GOT3 (cell line): Measurements from ENCODE around the gene OTOG.

Experiments used
- DNase-seq: peaks from one replicate; lab custom pipeline; 2025; ENCODE audit warnings: mixed read lengths; lab: John Stamatoyannopoulos, UW

The OTOG gene

DNA sequence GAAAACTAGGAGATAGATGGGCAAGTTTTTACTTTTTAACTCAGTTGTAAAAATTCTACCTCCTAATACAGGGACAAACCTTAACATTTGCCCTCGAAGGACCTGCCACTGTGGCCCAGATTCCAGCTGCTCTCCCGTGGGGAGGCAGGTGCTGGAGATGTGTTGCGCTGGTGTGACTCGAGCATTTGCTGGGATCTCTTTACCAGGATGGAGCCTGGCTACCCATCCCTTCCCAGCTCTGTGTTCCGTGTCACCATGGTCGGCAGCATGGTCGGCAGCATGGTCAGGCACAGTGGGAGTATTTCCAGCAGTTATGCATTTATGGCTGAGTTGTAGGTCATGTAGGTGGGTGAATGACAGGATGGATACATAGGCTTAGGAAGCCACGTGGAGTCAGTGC is 41.1 kb downstream of the OTOG start:
- no peak for DNase-seq

DNA sequence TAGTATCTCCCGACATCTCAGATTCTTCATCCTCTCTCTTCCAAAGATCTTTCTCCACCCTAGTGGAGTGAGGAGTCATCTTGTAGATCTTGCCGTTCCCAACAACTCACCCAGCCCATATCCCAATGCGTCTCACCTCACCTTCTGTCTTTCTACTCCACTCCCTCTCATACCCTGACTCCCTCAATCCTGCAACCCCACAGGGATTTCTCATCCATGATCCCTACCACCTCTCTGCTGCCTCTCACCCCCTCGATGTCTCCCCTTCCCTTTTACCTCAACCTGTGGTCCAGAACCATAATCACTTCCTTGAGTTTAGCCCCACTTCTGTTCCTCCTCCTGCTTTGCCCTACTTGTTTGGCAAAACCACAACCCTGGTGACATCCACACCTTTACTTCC is 41.7 kb downstream of the OTOG start:
- no peak for DNase-seq

DNA sequence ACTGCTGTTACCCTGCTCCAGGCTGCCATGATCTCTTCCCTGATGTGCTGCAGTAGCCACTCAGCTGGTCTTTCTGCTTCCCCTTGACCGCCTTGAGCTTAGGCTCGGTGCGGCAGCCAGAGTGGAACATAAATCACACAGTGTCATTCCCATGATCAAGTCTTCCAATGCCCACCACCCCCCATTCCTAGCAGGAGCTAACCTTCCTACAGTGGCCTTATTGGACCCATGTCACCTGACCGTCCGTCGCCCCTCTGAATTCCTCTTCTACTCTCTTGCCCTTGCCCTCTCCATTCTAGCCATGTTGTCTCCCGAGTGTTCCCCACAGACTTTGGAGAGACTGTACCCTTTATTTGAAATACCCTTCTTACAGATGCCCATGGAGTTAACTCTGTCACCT is 43.4 kb downstream of the OTOG start:
- no peak for DNase-seq

DNA sequence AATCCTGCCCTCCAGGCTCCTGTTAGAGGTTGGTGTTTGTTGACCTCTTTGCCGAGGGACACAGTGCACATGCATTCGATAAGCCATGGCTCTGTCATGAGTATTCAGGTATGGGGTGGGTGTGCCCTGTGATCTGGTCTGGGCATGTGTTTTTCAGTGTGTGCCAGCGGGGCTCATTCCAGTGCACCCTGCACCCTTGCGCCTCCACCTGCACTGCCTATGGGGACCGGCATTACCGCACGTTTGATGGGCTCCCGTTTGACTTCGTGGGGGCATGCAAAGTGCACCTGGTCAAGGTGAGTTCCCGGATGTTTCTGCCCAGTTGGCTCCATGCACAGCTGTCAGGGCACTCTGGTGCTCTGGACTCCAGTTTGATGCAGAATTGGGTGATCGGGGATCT is 44.2 kb downstream of the OTOG start:
- DNase-seq, result no peak

DNA sequence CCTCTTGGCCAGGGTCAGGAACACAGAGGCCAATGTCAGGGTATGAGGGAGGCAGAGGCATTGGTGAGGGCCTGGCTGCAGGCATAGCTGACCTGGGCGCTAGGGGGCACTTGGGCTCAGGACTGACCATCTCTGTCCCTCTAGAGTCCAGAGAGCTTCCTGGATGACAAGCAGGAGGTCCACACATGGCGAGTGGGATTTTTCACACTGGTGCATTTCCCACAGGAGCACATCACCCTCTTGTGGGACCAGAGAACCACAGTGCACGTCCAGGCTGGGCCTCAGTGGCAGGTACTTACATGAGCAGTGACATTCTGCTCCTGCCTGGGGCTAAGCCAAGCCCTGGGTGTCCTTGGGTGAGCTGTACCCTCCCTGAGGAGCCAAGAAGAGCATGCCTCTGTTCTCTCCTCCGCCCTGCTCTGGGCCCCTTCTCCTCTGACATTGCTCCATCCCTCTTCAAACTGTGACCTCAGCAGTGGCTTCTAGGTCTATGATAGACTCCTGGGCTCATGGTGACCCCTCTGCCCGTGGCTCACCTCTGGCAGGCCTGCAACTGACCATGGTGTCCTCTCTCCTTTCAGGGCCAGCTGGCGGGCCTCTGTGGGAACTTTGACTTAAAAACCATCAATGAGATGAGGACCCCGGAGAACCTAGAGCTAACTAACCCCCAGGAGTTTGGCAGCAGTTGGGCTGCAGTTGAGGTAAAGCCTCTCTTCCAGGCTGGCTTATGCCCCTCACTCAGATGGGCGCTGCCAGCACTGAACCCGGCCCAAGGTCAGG is 46.6 kb downstream of the OTOG start:
- no peak for DNase-seq

DNA sequence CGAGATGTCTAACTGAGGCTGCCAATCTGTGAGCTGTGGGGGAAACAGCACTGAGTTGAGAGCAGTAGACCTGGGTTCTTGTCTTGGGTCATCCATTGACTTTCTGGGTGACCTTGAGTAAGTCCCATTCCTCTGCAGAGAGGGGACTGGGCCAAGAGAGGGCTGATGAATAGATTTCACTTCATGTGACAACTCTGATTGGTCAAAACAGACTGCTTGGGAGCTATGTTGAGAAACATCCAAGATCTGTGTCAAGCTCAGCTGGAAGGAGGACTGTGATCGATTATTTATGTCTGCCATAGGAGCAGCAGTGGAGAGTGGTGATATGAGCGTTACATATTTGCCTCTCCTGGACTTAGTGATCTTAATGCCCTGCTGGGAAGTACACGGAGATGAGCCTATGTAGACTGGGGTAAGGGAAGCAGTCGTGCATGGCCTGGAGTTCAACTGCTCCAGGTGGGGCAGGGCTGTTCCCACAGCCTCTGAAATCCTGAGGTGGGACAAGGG is 47.7 kb downstream of the OTOG start:
- no peak for DNase-seq

DNA sequence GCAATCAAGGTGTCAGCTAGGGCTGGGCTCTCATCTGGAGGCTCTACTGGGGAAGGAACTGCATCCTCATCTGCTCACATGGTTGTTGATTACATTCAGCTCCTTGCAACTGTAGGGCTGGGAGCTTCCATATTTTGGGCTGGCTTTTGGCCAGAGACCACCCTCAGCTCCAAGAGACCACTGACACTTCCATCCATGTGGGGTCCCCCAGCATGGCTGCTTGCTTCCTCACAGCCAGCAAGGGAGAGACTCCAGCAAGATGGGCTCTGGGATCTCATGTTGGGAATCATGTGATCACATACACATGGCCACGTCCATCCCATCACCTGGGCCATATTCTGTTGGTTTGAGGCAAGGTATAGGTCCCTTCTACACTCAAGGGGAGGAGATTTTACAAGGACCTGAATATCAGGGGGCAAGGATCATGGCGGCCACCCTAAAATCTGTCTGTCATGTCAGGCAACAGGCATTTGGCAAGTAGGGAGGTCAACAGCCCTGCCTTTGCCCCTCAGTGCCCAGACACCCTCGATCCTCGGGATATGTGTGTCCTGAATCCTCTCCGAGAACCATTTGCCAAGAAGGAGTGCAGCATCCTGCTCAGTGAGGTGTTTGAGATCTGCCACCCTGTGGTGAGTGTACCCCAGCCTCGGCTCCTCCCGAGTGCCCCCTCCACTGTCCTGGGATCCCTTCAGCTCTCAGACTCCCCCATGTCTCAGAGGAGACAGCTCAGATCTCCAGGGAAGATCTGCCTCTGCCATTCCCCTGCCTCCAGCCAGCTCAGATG is 48.7 kb downstream of the OTOG start:
- no peak for DNase-seq

DNA sequence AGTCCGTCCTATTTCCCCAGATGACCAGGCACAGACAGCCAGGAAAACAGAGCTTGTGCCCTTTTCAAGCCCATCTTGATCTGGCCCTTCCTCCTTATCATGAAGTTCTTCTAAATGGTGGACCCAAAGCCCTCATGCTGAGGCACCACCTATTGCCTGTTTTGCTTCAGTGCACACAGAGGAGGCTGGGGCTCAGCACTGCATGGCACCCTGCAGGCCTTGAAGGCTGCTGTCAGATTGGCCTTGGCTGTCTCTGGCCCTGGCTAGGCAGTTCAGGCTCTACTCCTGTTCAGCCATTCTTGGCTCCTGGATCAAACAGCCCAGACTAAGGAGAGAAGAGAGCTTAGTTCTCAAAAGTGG is 49.2 kb downstream of the OTOG start:
- no peak for DNase-seq

DNA sequence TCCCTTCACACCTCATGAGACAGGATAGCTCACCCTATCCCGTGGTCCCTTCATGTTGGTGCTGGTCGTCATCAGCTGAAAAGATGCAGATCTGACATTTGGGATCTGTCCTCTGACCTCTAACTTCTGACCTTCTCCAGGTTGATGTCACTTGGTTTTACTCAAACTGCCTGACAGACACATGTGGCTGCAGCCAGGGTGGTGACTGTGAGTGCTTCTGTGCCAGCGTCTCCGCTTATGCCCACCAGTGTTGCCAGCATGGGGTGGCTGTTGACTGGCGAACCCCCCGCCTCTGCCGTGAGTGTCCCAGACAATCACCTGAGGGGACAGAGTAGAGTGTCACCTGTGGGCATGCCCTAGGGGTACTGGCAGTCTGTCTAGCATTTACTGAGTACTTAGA is 49.7 kb downstream of the OTOG start:
- no peak for DNase-seq

DNA sequence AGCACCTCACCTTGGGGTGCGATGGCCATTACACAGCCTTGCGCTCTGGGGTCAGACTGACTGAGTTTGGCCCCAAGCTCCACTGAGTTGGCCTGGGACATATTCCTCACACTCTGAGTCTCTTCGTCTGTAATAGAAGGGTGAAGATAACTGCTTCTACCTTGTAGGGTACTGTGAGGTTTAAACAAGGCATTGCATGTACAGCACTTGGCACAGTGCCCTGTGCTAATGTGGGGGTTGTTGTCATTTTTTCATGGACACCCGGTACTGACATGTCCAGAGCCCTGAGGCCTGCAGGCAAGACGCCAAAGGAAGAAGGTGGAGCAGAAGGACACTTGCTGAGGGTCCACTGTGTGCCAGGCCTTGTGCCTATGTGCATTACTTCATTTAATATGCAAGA is 50.7 kb downstream of the OTOG start:
- DNase-seq, result no peak

DNA sequence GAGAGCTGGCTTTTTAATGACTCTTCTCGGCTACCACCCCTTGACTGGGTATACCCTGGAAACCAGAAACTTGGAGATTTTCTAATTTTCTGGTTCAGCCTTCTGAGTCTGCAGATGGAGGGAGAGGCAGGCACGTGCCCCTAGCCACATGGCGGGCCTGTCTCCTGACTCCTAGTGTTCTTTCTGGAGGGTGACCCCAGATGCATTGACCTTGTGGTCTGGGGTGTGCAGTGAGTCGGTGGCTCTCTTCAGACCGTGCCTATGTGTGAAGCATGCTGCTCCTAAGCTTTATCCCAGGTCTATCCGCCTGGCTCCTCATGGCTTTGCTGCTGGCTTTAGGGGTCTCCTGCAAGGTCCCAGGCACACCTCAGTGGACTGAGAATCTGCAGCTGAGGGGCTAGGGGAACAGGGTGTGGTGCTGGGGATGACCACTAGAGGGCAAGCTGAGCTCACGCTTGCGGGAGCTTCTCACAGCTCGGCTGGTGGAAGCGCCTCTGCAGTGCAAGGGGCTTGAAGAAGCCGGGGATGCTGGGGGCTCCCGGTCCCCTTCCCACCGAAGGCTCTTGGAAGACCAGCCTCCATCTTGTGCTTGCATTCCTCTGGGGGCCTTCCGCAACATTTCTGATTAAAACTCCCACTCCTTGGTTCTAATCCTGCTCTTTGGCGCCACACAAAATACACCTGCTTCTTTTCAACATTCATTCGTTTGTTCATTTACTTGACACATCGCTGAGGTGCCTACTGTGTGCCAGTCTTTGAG is 51.8 kb downstream of the OTOG start:
- DNase-seq, result no peak

DNA sequence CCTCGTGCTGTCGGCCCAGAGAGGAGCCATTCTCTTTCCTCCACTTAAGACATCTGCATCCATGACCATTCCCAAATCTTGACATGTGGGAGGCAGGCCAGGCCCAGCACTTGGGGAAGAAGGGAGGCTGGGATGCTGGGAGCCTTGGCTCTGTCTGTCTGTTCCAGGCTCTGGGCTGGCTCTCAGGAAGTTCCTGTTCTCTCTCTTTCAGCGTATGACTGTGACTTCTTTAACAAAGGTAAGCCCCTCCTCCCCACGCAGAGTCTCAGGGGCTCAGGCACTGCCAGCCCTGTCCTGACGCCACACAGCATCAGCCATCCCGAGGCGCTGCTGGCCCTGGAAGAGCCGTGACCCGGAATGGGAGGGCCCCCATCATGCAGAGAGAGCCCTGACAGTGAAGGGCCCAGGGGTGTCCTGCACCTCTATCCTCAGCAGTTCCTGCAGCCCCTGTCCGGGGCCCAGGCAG is 52.4 kb downstream of the OTOG start:
- no peak for DNase-seq

DNA sequence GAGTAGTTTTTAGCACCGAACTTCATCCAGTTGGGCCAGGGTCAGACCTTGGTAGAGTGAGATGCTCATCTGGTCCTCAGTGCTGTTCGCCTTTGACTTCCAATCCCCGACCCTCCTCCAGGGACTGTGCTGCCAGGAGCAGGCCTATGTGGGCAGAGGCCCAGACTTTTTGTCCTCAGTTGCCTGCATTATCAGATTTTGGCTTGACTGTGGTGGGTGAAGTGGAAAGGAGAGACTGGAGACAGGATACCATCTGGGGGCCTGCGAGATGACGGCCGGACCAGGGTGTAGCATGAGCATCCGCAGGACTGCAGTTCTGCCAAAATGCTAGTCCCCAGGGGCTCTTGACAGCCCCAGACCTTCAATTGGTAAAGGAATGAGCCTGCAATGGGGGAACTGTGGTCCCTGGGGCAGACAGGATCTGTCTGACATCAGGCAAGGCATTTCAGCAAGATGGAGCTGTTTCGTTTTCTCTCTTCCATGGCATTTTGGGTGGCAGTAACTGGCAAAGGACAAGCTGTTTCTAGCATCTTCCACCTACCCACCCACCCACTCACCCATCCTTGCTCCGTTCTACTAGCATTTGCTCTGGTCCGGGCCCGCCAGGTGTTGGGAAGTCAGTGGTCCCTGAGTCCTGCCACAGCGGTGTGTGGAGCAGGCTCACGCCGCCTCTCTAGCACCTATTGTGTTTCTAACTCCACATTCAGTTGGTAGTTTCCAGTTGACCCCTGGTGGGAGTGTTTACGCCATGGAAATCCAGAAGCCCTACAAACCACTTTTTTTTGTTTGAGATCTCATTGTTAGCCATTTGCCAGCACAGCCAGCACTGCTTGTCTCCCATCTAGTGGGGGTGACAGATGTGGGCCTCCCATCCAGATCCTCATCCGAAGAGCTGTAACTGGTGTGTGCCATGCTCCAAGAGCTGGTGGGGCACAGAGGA is 53.5 kb downstream of the OTOG start:
- no peak for DNase-seq

DNA sequence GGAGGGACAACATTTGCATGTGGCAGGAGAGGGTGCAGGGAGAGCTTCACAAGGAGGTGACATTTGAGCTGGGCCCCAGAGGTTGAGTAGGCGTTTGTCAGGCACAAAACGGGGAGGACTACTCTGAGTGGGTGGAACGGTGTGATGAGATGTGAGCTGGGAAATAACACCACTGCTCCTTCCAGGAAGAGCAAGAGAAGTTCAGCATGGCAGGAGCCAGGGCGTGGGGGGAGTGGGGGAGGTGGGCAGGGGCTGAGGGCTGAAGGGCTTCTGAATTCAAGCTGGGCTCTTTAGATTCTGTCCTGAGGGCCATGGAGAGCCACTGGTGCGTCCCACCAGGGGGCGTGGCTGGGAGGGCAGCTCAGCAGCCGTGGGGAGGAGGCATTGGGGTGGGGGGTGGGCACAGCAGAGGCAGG is 54.2 kb downstream of the OTOG start:
- DNase-seq, result no peak

DNA sequence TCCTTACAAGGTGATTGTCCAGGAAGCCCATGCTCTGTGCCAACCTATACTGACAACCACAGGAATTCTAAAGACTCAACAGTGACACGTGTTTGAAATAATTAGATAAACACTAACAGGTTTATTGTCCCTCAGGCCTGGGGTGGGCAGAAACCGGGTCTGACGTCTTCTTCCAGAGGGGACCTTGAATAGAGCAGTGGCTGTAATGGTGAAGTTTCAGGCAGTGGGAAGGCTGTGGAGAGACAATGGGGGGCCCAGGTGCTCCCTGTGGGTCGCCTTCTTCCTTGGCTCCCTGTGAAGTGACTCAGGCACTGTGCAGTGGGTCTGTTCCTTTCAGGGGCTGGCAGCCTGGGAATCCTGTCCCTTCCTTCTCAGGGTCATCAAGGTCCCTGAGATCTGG is 54.6 kb downstream of the OTOG start:
- DNase-seq, result no peak

DNA sequence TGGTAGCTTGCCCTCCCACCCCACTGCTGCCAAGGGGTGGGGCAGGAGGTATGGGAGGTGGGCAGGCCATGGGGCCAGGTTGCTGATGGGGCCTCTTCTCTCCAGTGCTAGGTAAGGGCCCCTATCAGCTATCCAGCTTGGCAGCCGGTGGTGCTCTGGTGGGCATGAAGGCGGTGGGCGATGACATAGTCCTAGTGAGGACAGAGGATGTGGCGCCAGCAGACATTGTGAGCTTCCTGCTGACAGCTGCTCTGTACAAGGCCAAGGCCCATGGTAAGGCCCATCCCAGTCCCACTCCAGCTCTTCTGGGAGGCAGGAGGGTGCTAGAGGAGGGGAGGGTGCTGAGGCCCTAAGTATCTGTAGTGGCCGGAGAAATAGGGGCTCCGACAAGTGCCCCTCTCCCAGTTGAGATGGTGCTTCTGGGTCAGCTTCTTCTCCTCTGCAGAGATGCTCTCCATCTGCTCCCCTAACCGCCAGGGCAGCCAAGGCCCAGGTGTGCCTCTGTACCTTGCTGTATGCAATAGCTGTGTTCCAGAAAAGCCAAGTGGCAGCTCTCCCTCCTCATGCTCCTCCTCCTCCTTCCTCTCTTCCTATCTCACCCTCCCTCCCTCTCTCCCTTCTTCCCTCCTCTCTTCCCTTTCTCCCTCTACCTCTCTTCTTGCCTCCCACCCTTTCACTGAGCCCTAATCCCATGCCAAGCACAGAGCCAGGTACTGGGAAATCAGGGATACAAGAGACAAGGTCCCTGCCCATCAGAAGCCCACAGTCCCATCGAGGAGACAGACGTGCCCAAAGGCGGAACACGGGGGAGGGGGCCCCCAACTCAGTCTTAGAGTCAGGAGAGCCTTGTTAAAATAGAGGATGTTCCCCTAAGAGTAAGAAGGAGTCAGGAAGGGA is 55.3 kb downstream of the OTOG start:
- DNase-seq, result no peak

DNA sequence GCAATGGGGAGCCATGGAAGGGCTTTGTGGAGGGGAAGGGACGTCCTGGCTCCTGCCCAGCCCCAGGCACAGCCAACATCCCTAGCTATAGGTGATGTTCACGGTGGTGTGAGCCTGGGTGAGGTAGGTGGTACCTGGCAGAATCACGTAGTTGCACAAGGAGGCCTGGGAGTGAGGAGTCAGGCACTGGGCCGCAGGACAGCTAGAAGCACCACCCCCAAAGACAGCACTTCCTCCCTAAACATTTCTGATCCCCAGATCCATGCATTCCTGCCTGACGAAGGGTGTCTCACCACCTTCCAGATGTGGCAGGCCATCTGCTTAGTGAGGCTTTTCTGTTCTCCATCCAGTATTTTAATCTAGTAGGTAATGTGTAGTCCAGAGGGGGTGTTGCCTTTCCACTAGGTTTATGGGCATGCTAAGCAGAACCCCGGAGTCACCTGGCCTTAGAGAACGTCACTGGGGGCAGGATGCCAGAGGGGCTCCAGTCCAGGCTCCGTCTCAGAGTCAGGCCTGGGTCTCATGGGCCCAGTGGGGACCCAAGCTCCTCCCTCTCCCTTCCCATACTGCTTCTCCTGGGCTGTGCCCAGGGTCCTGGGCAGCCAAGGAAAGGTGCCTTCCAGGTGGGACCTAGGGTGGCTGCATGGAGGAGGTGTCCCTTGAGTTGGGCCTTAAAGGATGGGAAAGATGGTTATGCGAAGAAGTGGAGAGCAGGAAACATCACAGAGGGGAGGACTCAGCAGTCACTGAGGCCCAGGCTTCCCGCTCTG is 56.2 kb downstream of the OTOG start:
- DNase-seq, result no peak

DNA sequence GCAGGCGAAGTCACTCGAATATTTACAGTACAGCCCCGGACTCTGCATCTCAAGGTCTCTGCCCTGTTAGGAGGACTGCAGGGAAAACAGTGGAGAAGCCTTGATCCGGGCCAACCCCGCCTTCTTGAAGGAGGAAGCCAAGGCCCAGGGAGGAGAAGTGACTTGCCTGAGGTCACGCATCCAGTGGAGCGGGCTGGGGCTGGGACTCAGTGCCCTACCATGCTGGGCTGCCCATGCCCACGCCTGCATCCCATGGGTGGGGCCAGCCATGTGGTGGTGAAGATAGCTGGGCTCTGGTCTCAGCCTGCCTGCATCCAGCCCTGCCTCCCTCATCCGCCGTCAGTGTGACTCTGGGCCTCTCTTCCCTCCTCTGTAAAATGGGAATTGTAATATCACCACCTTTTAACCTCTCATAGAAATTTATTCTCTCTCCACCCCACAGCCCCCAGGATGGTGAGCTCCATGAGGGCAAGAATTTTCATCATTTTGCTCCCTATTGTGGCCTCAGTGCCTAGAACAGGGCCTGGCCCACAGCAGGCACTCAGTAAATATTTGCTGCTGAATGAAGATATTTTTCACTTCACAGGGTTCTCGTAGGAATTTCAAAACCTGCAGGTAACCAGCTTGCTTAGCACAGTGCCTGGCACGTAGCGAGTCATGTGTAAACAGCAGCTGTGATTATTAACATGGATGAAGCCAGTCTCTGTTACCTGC is 57.3 kb downstream of the OTOG start:
- no peak for DNase-seq

DNA sequence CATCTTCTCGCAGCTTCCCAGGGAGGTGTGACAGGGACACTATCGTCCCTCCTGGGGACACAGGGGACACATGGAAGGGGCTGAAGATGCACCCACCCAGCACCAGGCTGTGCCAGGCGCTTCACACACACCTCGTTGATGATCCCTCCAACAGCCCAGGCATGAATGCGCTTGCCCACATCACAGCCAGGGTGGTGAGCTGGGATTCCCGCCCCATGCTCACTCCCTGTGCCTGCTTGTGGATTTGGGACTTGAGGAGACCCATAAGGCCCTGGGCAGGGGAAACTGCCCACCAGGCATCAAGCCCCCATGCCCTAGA is 57.8 kb downstream of the OTOG start:
- DNase-seq, result no peak
